G401.6 (cell line): Measurements from ENCODE around the gene EME2.

Experiments
- FAIRE-seq: peaks from 2 replicates; lab custom pipeline; 2012; peaks lifted over from hg19 to GRCh38; lab: Jason Lieb, UNC

The EME2 gene

GRCh38 chr16:1767116-1767994 is 5.3 kb upstream of the EME2 start:
- FAIRE-seq: no peak

GRCh38 chr16:1768061-1768766 is 4.4 kb upstream of the EME2 start:
- no peak for FAIRE-seq

- no peak for FAIRE-seq
These were observed 3.7 kb upstream of the EME2 start for GRCh38 chr16:1768767-1769401.

- FAIRE-seq: no peak
These were observed 3.0 kb upstream of the EME2 start for GRCh38 chr16:1769402-1770300.

GRCh38 chr16:1770328-1771187 is 2.1 kb upstream of the EME2 start:
- no peak for FAIRE-seq

GRCh38 chr16:1771188-1771863 is 1.3 kb upstream of the EME2 start, which contains the start of gene NME3:
TSS of gene NME3 (minus strand) at chr16:1771543. CDS start at chr16:1771534, 9 bp downstream.
- FAIRE-seq: no peak

- FAIRE-seq: no peak
These were observed 697 bp upstream of the EME2 start for GRCh38 chr16:1771864-1772361.

GRCh38 chr16:1772908-1773702 is 495 bp downstream of the EME2 start, which contains the start of gene MRPS34:
TSS of gene MRPS34 (minus strand) at chr16:1773134. CDS start at chr16:1773119, 15 bp downstream.
- no peak for FAIRE-seq

- no peak for FAIRE-seq
These were observed 1.3 kb downstream of the EME2 start for GRCh38 chr16:1773703-1774447.

GRCh38 chr16:1774448-1774780 is 1.8 kb downstream of the EME2 start:
- FAIRE-seq: no peak

GRCh38 chr16:1775006-1775845 is 2.6 kb downstream of the EME2 start:
- FAIRE-seq: no peak

- no peak for FAIRE-seq
These were observed 3.4 kb downstream of the EME2 start for GRCh38 chr16:1775846-1776671.

GRCh38 chr16:1776672-1776955 is 4.0 kb downstream of the EME2 start:
- FAIRE-seq: no peak

- FAIRE-seq: no peak
These were observed 4.4 kb downstream of the EME2 start for GRCh38 chr16:1776991-1777374.

GRCh38 chr16:1777375-1778199 is 5.0 kb downstream of the EME2 start:
- FAIRE-seq: no peak
